GM12874 (cell line): Measurements from ENCODE around the gene KCNH5.

Experiments used
- TF ChIP-seq, protein P1 (sequence below): IDR thresholded peaks from 2 replicates; pipeline ENCODE4 v1.5.1; 2011; ENCODE audit warnings: low read depth, mild to moderate bottlenecking, control low read depth, low read length, moderate library complexity; ENCODE audit not compliant: insufficient read depth

KCNH5 gene, protein sequence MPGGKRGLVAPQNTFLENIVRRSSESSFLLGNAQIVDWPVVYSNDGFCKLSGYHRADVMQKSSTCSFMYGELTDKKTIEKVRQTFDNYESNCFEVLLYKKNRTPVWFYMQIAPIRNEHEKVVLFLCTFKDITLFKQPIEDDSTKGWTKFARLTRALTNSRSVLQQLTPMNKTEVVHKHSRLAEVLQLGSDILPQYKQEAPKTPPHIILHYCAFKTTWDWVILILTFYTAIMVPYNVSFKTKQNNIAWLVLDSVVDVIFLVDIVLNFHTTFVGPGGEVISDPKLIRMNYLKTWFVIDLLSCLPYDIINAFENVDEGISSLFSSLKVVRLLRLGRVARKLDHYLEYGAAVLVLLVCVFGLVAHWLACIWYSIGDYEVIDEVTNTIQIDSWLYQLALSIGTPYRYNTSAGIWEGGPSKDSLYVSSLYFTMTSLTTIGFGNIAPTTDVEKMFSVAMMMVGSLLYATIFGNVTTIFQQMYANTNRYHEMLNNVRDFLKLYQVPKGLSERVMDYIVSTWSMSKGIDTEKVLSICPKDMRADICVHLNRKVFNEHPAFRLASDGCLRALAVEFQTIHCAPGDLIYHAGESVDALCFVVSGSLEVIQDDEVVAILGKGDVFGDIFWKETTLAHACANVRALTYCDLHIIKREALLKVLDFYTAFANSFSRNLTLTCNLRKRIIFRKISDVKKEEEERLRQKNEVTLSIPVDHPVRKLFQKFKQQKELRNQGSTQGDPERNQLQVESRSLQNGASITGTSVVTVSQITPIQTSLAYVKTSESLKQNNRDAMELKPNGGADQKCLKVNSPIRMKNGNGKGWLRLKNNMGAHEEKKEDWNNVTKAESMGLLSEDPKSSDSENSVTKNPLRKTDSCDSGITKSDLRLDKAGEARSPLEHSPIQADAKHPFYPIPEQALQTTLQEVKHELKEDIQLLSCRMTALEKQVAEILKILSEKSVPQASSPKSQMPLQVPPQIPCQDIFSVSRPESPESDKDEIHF

DNA sequence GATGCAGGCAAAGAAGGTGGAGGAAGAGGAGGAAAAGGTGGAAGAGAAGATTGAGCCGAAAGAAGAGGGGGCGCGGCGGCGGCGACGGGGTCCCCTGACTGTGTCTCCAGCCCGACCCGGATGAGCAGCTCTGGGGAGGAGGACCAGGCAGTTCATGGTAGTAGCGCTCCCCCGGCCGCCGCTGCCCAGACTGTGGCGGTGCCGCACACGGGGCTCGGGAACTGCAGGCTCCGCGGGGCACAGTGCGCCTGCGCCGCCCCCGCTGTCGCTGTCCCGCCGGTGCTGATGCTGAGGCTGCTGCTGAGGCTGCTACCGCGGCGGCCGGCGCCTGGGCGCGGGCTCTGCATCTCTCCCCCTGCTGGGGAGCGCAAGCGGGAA, at the start of gene KCNH5:
Gene KCNH5 (minus strand): TSS at position 225 of the 378 bp plus-strand sequence. CDS start 272 bp downstream, outside the sequence.
- TF ChIP-seq, protein P1, sequence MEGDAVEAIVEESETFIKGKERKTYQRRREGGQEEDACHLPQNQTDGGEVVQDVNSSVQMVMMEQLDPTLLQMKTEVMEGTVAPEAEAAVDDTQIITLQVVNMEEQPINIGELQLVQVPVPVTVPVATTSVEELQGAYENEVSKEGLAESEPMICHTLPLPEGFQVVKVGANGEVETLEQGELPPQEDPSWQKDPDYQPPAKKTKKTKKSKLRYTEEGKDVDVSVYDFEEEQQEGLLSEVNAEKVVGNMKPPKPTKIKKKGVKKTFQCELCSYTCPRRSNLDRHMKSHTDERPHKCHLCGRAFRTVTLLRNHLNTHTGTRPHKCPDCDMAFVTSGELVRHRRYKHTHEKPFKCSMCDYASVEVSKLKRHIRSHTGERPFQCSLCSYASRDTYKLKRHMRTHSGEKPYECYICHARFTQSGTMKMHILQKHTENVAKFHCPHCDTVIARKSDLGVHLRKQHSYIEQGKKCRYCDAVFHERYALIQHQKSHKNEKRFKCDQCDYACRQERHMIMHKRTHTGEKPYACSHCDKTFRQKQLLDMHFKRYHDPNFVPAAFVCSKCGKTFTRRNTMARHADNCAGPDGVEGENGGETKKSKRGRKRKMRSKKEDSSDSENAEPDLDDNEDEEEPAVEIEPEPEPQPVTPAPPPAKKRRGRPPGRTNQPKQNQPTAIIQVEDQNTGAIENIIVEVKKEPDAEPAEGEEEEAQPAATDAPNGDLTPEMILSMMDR, result no peak

DNA sequence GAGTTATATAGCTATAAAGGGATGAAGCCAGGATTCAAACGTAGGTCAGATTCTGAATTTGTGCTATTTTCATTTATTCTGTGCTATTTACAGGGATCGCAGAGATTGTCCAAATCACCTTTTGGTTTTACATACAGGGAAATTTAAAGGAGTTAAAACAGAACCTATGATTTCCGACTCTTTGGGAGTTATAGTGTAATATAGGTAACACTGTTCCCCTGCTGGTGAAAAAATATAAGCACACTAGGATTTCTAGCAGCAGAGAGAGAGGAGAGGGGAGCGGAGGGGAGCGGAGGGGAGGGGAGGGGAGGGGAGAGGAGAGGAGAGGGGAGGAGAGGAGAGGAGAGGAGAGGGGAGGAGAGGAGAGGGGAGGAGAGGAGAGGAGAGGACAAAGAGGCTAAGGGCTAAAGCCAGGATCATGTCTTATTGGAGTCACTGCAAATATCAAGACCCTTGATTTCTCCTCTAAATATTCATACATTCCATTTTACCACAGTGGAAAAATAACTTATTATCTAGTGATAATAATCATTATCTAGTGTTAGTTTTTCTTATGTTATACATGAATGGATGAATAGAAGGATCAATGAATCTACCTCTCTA, 46.2 kb upstream of the KCNH5 start:
- TF ChIP-seq, protein P1, result no peak

DNA sequence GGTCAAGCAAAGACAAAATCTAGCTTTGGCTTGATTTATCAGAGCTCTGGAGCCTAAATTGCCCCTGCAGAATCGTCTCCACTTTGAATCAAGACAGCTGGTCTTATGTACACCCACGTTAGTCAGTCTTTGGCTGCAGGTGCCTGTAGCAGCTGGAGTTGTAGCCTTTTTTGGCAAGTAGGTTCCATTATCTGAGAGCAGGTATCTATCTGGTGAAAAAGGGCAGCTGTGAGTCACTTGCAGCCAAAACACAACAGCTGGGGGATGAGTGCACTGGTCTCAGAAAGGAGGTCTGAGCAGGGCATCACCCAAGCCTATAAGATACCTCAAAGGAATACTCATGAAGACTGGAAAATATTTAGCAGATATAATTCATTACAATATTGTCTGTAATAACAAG, 43.6 kb upstream of the KCNH5 start:
- TF ChIP-seq, protein P1, result no peak

DNA sequence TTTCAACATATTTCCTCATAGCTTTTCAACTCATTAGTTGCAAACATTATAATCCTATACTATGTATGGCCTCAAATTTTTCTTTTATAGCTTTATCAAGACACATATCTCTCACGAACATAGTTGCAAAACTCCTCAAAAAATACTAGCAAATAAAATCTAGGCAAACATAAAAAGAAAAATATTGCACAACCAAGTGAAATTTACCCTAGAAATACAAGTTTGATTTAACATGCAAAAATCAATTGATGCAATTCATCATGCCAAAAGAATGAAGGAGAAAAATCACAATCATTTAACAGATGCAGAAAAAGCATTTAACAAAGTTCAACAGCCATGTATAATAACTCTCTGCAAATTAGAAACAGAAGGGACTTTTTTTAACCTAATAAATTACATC, 33.3 kb upstream of the KCNH5 start:
- TF ChIP-seq, protein P1, result no peak

DNA sequence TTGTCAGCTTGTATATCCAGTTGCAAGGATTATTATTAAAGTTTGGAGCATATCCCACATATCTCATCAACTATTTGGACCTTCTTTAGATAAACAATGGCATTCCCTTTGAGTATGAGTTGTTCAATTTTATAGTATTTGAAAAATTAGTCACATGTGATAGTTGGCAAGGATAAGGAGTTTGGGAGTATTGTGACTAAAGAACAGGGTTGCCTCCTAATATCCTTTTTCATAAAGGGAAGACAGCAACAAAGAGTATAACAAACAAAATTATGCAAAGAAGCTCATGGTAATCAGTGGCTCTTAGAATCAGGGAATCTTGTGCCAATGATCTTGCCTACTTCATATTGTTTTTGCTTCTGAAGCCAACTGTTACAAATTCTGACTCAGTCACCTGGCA, 31.2 kb upstream of the KCNH5 start:
- TF ChIP-seq, protein P1, result no peak

DNA sequence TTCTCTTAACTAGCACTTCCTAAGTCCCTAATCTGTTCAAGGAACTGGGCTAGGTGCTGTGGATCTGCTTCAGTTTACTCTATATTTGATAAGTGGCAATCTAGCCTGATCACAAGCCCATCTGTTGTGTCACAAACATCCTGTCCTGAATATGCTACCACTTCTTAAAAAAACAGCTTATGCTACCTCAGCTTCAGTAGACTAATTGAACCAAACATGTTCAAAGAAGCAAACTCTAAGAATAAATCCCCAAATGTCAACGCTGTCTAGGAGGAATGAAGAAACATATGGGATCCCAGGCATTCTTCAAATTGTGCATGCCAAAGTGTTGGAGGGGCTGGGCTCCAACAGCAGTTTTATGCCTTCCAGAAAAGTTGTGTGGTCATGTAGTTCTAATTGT, 10.4 kb upstream of the KCNH5 start:
- TF ChIP-seq, protein P1, result no peak

DNA sequence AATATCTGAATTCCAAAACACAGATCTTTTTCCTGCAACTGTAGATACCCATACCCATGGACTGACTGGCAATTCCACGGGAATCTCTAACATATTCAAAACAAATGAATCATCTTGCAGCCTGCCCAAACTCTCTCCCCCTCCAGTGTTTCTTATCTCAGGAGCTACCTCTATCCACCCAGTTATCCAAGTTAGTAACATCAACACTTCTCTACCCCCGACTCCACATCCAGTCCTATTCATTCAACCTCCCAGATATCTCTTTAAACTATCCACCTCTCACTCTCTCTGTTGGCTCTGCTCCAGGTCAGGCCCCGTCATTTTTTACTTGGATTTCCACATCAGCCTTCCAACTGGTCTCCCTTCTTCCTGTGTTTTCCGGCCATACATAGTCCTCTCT, 6.7 kb upstream of the KCNH5 start:
- TF ChIP-seq, protein P1, result no peak
